Islet precursor cell (in vitro differentiated cells): ENCODE measurements around the gene TMEM89.

Experiments used
- DNase-seq: peaks from one replicate; pipeline ENCODE4 v3.0.0-alpha.2; 2018

The TMEM89 gene, protein sequence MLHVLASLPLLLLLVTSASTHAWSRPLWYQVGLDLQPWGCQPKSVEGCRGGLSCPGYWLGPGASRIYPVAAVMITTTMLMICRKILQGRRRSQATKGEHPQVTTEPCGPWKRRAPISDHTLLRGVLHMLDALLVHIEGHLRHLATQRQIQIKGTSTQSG

DNA sequence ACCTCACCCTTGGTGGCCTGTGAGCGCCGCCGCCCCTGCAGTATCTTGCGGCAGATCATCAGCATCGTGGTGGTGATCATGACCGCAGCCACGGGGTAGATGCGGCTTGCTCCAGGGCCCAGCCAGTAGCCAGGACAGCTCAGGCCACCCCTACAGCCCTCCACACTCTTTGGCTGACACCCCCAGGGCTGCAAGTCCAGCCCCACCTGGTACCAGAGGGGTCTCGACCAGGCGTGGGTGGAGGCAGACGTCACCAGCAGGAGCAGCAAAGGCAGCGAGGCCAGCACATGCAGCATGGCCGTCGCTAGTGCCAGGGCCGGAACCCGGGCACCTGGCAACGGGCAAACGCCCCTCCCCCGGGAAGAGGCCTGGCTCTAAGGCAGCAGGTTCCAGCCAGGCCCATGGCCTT is at the start of gene TMEM89:
TMEM89 (minus strand) TSS at position 309 of the 409 bp plus-strand sequence; CDS start at position 296, 13 bp downstream.
- no peak for DNase-seq

DNA sequence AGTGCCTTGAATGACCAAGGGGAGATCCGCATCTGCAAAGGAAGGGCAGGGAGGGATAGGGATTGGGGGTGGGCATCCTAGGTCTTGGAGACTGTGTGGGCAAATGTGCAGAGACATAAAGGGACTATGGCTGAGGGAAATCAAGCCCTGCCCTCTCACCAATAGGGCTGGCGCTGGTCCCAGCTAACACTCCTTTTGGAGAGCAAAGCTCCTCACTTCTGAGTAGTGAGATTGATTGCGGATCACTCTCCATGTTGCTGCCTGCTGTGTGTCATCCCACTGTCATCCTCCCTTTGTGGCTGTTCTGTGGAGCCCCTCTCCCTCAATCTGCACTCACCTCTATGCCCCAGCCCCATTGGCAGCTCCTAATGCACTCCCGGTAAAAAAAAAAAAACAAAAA is 43.4 kb upstream of the TMEM89 start:
- DNase-seq = no peak

GRCh38 chr3:48664313-48664644 is 42.7 kb upstream of the TMEM89 start:
- no peak for DNase-seq

GRCh38 chr3:48663489-48664312 is 42.1 kb upstream of the TMEM89 start:
- peak; percentile 99 for DNase-seq

DNA sequence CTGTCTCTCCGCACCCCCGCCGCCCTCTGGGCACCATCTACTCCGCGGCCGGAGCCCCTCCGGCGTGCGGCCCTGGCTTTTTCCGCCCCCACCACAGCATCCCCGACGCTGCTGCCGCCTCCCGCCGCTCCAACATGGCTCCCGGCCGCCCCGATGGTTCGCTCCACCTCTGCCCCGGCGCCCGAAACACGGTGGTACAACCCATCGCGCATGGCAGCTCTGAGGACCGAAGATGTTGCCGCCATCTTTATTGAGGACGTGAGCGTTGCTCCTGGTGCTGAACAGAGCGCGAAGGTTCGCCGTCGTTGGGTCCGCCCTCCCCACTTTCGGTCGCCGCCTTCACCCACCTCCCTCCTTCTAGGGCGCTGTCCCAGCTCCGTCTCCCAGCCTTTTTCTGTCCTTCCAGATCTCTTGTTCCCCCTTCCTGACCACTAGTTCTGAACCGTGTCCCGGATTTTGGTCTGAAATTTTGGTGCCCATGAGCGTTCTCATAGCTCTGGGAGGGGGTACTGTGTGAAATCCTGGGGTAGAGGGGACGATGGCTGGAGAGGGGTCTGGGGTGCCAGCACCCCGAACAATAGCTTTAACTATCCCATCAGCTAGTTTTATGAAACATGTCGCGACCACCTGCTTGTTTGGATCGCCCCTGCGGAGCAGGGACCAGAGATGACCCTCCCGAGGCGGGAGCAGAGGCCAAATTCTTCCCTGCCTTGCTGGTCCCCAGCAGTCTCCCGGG is 41.4 kb upstream of the TMEM89 start, which contains the start of gene CELSR3:
CELSR3 (minus strand) TSS at position 134 of the 736 bp plus-strand sequence. CDS start 252 bp downstream, outside the sequence.
- DNase-seq = peak; percentile 88

- DNase-seq = no peak
These were observed 40.7 kb upstream of the TMEM89 start for GRCh38 chr3:48662145-48662752.

DNA sequence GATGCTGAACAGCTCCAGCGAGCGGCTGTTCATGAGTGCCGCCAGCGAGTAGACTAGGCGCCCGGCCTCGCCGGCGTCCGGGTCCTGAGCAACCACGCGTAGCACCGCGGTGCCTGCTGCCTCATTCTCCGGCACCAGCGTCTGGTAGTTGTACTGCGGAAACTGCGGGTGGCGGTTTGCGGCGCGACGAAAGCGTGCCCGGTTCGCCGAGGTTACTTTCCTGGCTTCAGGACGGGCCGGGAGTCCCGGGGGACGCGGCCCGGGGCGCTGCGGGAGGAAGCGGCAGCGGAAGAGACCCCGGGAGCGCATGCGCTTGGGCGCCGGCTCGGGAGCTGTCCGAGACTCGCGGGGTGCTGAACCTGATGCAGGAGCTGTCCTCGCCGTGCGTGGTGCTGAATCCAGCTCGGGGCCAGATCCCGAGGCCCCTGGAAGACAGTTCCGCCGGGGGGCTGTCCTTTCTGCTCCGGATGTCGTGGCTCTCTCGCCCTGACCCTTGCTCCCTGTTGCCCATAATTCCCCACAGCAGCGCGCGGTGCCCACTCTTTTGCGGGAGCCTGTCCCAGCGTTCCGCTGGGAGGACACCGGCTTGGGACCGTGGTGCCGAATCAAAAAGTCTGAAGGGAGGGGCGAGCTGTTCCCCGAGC is 40.1 kb upstream of the TMEM89 start:
- peak; percentile 90 for DNase-seq

- DNase-seq = no peak
These were observed 39.3 kb upstream of the TMEM89 start for GRCh38 chr3:48660800-48661400.

GRCh38 chr3:48656841-48657281 is 35.3 kb upstream of the TMEM89 start:
- DNase-seq = no peak

- peak; percentile 94 for DNase-seq
These were observed 34.7 kb upstream of the TMEM89 start for GRCh38 chr3:48656061-48656840.

GRCh38 chr3:48655606-48656005 is 34.0 kb upstream of the TMEM89 start:
- DNase-seq = no peak

DNA sequence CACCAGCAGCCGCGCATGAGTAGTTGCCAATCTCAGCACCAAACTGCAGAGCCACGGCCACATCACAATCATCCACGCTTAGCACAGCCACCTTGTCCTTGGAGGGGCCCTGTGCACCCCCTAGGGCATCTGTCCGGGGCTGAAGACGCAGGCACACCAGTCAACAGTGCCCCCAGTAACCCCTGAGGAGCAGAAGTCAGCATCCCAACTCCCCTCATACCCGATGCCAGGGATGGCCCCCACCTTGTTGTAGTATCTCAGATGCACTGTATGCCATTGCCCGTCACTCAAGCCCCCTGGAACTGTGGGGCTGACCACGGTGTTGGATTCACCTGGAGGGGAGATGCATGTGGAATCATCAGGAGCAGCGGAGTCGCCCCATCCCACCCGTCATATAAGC is 33.5 kb upstream of the TMEM89 start:
- DNase-seq = no peak

DNA sequence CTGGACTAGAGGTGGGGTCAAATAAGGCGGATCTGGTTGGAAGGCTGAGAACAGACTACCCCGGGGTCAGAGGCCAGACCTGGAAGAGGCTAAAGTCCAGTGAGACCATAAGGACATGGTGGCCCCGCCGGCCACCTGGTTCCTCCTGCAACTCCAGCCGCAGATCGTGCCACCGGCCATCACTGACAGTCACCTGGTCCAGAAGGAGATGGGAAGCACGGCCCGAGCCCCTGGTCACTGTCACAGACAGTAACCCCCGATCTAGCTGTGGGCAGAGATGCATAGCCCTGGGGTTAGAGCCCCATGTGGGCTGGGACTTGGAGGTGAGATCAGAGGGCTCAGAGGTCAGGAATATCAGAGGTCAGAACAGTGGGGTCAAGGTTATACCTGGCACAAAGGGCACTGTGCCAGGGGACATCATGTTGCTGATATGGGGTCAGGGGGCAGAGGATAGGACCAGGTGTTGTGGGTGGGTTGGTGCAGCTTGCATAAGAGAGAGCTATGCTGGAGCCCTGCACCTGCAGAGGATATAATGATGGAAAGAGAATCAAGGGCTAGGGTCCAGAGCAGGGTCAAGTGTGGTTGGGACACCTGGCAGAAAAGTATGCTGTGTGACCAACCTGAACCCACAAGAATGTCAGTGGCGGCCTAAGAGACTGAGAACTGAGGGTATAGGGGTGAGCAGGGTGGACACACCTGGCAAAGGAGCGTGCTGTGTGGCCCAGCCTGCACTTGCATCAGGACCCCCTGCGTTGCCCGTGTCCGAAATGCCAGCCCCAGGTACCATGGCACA is 31.6 kb upstream of the TMEM89 start:
- no peak for DNase-seq

GRCh38 chr3:48651771-48652170 is 30.2 kb upstream of the TMEM89 start:
- no peak for DNase-seq

GRCh38 chr3:48650723-48651122 is 29.2 kb upstream of the TMEM89 start:
- no peak for DNase-seq

DNA sequence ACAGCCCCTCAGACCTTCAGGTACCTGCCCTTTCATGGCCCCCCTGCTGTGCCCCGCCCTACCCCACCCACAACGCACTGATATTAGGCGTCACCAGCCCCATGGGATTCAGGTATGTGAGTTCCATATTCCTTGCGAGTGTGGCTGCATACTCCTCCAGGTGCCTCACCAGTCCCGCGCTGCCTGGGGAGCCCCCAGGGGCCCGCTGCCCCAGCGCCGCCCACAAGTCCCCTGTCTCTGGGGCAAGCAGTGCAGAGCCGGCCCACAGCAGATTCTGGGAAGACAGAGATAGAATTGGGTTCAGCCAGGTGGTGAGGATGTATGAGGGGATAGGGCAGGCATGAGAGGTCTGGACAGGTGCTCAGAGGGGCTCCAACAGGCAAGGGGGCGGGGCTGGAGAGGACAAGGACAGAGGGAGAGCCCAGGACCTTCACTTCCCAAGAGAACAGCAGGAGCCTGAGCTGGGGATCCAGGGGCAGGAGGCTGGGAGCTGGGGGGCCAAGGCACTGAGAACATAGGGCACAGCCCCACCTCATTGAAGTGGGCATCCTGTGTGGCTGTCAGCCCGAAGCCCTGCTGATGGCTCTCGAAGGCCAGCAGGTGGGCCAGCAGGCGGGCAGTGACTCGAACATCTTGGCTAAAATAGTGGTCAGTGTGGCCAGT is 26.8 kb upstream of the TMEM89 start:
- no peak for DNase-seq

GRCh38 chr3:48647714-48648113 is 26.1 kb upstream of the TMEM89 start:
- DNase-seq = no peak

GRCh38 chr3:48644898-48645760 is 23.6 kb upstream of the TMEM89 start:
- DNase-seq = no peak

GRCh38 chr3:48642605-48643004 is 21.0 kb upstream of the TMEM89 start:
- no peak for DNase-seq
